GM19397 (cell line): ENCODE data around the gene AP4E1.
"Not testable (repeated sequence)": the region's sequence is repeated elsewhere in the genome, so short reads cannot be mapped to it uniquely, and the experiment has no call there.

Experiments
- ATAC-seq: cut with Tn5 transposase; IDR thresholded peaks from one replicate; pipeline ENCODE4 v1.9.1; 2021; ENCODE audit warnings: mild to moderate bottlenecking, moderate library complexity; ENCODE audit not compliant: unreplicated experiment

The AP4E1 gene

GRCh38 chr15:50908209-50909009, at the start of gene AP4E1:
AP4E1 (plus strand) TSS chr15:50908683; CDS start chr15:50908779, 96 bp downstream.
- ATAC-seq = peak; percentile 67

DNA sequence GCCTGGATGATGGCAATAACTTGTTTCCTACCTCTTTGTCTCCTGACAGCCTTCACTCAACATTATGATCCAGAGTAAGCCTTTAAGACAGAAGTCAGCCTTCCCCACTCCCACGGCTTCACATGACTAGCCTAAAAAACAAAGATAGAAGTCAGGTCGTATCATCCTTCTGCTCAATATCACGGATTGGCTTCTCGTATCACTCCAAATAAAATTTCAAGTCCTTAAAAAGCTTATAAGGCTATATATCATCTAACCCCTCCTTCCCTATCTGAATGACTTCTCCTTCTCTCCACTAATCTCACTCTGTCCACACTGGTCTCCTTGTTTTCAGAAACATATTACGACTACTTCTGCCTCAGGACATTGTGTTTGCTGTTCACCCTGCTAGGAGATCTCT, 47.7 kb upstream of the AP4E1 start:
- ATAC-seq = no peak

GRCh38 chr15:50862553-50862952, 45.9 kb upstream of the AP4E1 start:
- ATAC-seq = no peak

GRCh38 chr15:50864873-50865272, 43.6 kb upstream of the AP4E1 start:
- no peak for ATAC-seq

- no peak for ATAC-seq
Observed at GRCh38 chr15:50865515-50866353, 42.7 kb upstream of the AP4E1 start.

- no peak for ATAC-seq
Observed at GRCh38 chr15:50871832-50872231, 36.7 kb upstream of the AP4E1 start.

DNA sequence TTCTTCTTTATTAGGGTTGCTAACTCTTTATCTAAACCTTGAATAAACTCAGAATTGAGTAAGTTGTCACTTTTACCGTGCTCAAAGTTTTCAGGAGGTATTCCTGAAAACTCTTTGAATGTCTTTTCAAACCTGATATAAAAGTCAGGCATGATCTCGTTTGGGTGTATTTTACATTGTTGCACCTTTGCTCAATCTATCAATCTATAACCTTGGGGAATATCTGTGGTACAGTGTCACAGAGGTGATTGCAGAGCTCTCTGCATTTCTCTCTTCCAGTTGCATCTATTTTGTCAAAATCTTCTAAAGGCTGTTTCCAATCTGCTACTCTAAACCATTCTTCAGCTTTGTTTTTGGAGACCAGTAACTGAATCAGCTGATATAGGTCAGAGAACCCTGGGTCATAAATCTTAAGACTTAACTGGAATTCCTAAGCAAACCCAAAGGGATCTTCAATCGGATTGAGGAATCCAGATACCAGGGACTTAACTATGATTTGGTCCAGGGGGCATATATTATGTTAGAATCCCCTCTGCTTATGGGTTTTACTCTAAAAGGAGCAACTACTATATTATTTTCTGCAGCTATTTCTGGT, 35.6 kb upstream of the AP4E1 start:
- no peak for ATAC-seq

DNA sequence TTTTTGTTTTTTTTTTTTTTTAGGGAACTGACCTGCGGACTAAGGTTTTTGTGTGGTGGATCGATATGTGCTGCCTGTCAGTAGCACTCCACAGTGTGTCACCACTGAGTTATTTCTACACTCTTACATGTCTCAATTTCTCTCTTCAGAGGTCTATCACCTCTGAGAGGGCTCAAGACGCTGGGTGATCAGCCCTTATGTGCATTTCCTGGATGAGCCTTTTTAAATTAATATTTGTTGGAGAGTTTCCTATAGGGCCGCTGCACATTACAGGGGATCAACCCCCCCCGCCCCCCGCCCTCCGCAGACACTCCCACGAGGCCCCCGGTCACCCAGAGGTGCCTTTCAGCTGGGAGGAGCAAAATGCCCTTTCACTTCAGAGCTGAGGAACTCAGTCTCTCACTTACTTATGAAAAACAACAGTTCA, 34.5 kb upstream of the AP4E1 start:
- ATAC-seq = no peak

GRCh38 chr15:50875238-50875637, 33.2 kb upstream of the AP4E1 start:
- ATAC-seq = not testable (repeated sequence)

DNA sequence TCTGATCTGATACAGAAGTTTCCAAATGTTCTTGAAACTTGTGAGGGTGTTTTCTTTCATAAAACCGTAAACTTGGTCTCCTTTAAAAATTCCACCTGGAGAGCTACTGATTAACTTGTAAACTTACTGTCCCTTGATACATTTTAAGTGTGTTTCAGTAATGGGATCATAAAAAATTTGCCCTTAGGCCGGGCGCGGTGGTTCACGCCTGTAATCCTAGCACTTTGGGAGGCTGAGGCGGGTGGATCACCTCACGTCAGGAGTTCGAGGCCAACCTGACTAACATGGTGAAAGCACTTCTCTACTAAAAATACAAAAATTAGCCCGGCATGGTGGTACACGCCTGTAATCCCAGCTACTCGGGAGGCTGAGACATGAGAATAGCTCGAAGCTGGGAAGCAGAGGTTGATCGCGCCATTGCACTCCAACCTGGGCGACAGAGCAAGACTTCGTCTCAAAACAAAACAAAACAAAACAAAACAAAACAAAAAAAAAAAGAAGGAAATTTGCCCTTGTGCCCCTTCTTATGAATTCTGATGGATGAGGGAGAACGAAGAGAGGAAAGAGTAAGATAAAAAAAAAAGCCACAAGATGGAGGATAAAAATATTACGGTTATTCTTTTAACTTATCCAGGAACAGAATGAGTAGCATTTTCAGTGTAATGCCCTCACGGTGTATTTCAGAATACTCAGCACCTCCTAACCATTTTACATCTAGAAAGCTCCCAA, 32.1 kb upstream of the AP4E1 start:
- no peak for ATAC-seq

GRCh38 chr15:50876989-50877360, 31.5 kb upstream of the AP4E1 start:
- no peak for ATAC-seq

DNA sequence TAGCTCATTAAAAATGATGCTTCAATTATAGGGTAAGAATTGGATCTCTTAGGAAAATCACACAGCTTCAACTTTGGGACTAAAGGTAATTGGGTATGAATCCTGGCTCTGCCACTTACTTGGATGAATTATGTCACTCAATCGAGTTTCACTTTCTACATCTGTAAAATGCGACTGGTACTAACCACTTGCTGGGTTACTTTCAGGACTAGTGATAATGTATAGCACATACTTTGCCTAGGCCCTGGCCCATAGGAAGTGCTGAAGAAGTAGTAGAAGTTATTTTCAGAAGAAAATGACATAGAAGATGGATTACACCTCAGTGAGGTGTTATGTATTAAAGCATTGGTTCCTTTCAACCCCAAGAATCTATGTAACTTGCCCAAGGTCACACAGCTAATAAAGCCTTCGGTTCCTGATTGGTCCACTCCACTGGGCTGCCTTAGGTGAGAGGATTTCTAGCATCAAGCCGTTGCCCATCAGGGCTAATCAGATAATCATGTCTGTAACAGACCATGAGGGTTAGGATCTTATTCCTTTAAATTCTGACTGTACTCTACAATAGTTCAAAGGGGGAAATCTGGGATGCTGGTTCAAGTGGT, 29.4 kb upstream of the AP4E1 start:
- ATAC-seq = peak; percentile 55

- no peak for ATAC-seq
Observed at GRCh38 chr15:50880206-50880605, 28.3 kb upstream of the AP4E1 start.

DNA sequence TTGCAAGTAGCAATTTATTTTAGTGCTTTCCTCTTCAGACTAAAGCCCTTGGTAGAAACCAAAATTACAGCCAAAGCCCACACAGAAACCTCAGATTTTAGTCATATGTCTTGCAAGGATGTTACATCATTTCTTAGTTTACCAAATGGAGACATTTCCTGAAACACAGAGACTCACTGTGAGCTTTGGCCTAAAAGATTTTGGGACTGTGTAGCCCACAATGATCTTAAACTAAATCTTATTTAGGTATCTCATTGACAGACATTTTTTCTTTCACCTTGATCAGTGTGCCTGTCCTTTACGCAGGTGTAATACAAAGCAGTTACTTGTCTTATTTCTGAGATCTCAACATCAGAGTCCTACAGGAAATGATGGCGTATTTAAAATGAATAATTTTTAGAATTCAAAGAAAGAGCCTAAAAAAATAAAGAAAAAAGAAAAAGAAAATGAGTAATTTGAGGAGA, 27.8 kb upstream of the AP4E1 start:
- peak; percentile 28 for ATAC-seq

DNA sequence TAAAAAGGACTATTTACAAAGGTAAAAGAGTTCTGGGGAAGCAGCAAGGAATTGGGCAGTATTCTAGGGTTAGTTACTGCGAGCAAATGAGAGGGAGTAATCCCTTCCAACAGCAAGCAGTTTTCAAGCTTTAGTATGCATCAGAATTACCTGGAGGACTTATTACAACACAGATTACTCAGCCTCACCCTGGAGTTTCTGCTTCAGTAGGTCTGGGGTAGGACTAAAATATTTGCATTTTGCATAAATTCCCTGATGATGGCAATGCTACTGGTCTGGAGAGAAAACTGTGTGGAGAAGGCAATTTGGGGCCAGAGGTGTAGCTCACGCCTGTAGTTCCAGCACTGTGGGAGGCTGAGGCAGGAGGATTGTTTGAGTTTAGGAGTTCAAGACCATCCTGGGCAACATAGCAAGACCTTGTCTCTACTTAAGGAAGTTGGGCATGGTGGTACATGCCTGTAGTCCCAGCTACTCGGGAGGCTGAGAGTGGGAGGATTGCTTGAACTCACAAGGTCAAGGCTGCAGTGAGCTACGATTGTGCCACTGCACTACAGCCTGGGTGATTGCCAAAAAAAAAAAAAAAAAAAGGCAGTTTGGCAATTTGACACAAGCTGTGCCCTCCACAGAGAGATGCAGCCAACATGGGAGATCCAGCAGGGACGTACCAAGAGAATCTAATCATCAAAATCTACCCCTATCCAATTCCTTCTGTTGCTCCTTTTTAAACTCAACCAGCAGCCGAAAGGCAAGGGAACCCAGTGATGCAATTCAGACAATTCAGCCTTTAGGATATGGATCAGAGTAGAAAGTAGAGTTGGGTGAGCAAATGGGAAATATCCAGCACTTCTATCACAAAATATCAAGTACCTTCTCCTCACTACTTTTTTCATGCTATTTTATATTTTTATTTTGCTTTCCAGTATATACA, 27.1 kb upstream of the AP4E1 start:
- ATAC-seq = no peak

- ATAC-seq = no peak
Observed at GRCh38 chr15:50883903-50884302, 24.6 kb upstream of the AP4E1 start.

DNA sequence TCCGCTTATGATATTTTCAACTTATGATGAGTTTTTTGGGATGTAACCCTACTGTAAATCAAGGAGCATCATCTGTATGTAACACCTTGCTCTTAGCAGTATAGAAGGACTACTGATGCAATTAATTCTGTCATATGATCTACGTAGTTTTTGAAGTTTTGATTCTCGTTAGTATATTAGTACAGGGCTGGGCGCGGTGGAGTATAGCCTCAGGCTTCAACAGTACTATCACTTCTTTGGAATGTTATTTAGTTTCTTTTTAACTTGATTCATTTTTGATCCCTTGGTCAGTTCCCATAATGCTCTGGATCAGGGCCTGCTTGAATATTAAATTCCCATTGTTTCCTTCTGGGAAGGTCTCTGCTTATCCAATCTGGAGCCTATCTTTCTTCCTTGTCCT, 23.9 kb upstream of the AP4E1 start:
- no peak for ATAC-seq

DNA sequence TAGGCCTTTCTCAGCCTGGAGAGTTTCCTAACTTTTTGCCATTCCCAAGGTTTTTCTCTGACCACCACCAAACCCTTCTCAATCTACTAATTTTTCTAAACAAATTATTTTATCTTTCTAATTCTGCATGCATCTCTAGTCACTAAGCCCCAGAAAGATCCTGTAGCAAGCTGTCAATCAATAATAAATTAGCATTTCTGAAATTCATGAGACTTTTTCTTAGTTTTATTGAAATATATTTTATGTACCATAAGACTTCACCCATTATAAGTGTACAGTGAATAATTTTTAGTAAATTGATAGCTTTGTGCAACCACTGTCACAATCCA, 22.4 kb upstream of the AP4E1 start:
- no peak for ATAC-seq

DNA sequence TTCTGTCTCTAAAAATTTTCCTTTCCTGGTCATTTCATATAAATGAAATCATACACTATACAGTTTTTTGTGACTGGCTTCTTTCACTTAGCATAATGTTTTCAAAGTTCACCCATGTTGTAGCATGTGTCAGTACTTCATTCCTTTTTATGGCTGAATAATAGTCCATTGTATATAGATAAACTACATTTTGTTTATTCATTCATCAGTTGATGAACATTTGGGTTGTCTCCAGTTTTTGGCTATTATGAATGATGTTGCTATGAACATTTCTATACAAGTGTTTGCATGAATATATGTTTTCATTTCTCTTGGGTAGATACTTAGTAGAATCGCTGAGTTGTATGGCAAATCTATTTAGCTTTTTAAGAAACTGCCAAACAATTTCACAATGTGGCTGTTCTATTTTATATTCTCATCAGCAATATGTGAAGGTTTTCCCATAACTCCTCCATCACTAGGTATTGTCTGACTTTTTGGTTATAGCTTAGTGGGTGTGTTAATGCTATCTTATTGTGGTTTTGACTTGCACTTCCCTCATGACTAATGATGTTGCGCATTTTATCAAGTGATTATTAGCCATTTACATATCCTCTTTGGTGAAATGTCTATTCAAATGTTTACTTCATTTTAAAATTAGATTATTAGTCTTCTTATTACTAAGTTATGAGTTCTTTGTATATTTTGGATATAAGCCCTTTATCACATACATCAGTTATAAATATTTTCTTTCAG, 21.7 kb upstream of the AP4E1 start:
- ATAC-seq = no peak
